ENCODE results near the gene IL7R. TPM values are rescaled to one million over a fixed set of nuclear protein-coding genes. Genes with fewer than 3 reads are reported as not detected.

IL7R gene
- total RNA-seq, 1 donor from 2014 or later, result not detected

GRCh38 chr5:35876922-35877321 is 20.2 kb downstream of the IL7R start:
- Mint-ChIP-seq H3K4me1 (no peaks in the 10 kb centered on the region), H3K36me3 (ENCODE audit: low read depth) (no peaks in the 10 kb centered on the region), H3K4me3 (no peak overlapping the region), H3K27ac (ENCODE audit: unreplicated experiment) (no peak overlapping the region), H3K9me3 (peaks cover 2% of the 10 kb centered on the region), H3K27me3 (ENCODE audit: low read depth) (no peaks in the 10 kb centered on the region)
- no peak for DNase-seq (ENCODE audit: low read depth, low spot score)
- no peak for TF ChIP-seq CTCF (conservative IDR thresholded peaks at IDR 0.05)

- Mint-ChIP-seq H3K4me3 (no peak overlapping the region), H3K9me3 (peaks cover 2% of the 10 kb centered on the region), H3K4me1 (no peaks in the 10 kb centered on the region), H3K36me3 (ENCODE audit: low read depth) (no peaks in the 10 kb centered on the region), H3K27ac (ENCODE audit: unreplicated experiment) (no peak overlapping the region), H3K27me3 (ENCODE audit: low read depth) (no peaks in the 10 kb centered on the region)
- TF ChIP-seq CTCF (conservative IDR thresholded peaks at IDR 0.05), result no peak
- DNase-seq (ENCODE audit: low read depth, low spot score), result no peak
Observed at GRCh38 chr5:35877655-35878054, 21.0 kb downstream of the IL7R start.

- no peak for TF ChIP-seq CTCF (conservative IDR thresholded peaks at IDR 0.05)
- Mint-ChIP-seq H3K4me1 (no peaks in the 10 kb centered on the region), H3K4me3 (no peak overlapping the region)
Observed at GRCh38 chr5:35878079-35878478, 21.4 kb downstream of the IL7R start.

GRCh38 chr5:35879096-35879495 is 22.4 kb downstream of the IL7R start:
- no peaks in the 10 kb centered on the region for H3K36me3 Mint-ChIP-seq (ENCODE audit: low read depth)
- no peak for DNase-seq (ENCODE audit: low read depth, low spot score)
- no peak for TF ChIP-seq CTCF (conservative IDR thresholded peaks at IDR 0.05)
- no peak overlapping the region for H3K4me3 Mint-ChIP-seq
- H3K4me1 Mint-ChIP-seq, result peaks cover 3% of the 10 kb centered on the region
- no peaks in the 10 kb centered on the region for H3K9me3 Mint-ChIP-seq
- no peak overlapping the region for H3K27ac Mint-ChIP-seq (ENCODE audit: unreplicated experiment)
- no peaks in the 10 kb centered on the region for H3K27me3 Mint-ChIP-seq (ENCODE audit: low read depth)

More at GRCh38 chr5:35878079-35878478, 21.4 kb downstream of the IL7R start:
- no peaks in the 10 kb centered on the region for H3K27me3 Mint-ChIP-seq (ENCODE audit: low read depth)
- H3K27ac Mint-ChIP-seq (ENCODE audit: unreplicated experiment), result no peak overlapping the region
- DNase-seq (ENCODE audit: low read depth, low spot score), result no peak
- H3K9me3 Mint-ChIP-seq, result peaks cover under 1% of the 10 kb centered on the region
- no peaks in the 10 kb centered on the region for H3K36me3 Mint-ChIP-seq (ENCODE audit: low read depth)

GRCh38 chr5:35879649-35880048 is 23.0 kb downstream of the IL7R start:
- Mint-ChIP-seq H3K36me3 (ENCODE audit: low read depth) (no peaks in the 10 kb centered on the region), H3K4me1 (peaks cover 7% of the 10 kb centered on the region), H3K27ac (ENCODE audit: unreplicated experiment) (no peak overlapping the region), H3K4me3 (no peak overlapping the region), H3K27me3 (ENCODE audit: low read depth) (no peaks in the 10 kb centered on the region), H3K9me3 (no peaks in the 10 kb centered on the region)
- DNase-seq (ENCODE audit: low read depth, low spot score), result no peak
- TF ChIP-seq CTCF (conservative IDR thresholded peaks at IDR 0.05), result no peak

- peaks cover 7% of the 10 kb centered on the region for H3K4me1 Mint-ChIP-seq
- H3K27me3 Mint-ChIP-seq (ENCODE audit: low read depth), result no peaks in the 10 kb centered on the region
- no peaks in the 10 kb centered on the region for H3K9me3 Mint-ChIP-seq
- H3K4me3 Mint-ChIP-seq, result no peak overlapping the region
- no peak for DNase-seq (ENCODE audit: low read depth, low spot score)
- no peak overlapping the region for H3K27ac Mint-ChIP-seq (ENCODE audit: unreplicated experiment)
- H3K36me3 Mint-ChIP-seq (ENCODE audit: low read depth), result no peaks in the 10 kb centered on the region
- TF ChIP-seq CTCF (conservative IDR thresholded peaks at IDR 0.05), result no peak
Observed at GRCh38 chr5:35880156-35880555, 23.5 kb downstream of the IL7R start.

Data from neural crest cell (in vitro differentiated cells).